Measurements from ENCODE around the gene CDYL.

The CDYL gene

DNA sequence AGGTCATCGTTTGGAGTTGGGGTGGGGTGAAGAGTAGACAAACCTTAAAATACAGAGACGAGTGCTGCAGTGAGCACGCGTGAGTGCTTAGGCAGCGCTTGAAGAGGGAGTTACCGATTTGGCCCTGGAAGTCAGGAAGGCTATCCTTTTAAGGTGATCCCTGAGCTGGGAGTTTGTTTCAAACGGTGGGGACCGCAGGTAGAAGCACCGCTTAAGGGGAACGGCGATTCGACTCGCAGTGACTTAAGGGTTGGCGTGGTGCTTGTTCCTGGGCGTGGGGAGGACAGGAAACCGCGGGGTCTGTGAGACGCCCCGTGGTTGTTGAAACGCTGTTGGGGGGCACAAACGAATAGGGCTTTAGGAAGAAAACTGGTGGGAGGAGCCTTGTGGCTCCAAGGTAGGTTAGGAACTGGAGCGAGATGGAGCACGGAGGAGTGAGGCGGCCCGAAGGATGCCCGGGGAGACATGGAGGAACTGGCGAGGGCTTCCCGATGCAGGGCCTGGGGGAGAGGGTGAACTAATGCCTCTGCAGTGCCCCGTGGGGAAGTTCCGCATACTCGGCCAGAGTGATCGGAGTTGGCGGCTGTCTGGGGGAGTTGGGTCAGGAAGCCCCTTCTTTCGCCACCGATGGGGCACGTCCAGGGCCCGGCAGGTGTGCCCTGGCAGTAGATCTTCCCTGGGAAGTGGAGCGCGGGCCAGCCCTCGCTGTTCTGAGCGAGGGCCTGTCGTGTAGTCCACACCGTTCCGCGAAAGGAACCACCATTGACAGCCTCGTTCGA, 1.3 kb upstream of the CDYL start:
- TF ChIP-seq, protein P1, sequence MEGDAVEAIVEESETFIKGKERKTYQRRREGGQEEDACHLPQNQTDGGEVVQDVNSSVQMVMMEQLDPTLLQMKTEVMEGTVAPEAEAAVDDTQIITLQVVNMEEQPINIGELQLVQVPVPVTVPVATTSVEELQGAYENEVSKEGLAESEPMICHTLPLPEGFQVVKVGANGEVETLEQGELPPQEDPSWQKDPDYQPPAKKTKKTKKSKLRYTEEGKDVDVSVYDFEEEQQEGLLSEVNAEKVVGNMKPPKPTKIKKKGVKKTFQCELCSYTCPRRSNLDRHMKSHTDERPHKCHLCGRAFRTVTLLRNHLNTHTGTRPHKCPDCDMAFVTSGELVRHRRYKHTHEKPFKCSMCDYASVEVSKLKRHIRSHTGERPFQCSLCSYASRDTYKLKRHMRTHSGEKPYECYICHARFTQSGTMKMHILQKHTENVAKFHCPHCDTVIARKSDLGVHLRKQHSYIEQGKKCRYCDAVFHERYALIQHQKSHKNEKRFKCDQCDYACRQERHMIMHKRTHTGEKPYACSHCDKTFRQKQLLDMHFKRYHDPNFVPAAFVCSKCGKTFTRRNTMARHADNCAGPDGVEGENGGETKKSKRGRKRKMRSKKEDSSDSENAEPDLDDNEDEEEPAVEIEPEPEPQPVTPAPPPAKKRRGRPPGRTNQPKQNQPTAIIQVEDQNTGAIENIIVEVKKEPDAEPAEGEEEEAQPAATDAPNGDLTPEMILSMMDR (IDR thresholded peaks at IDR 0.05; ENCODE audit: insufficient read depth, low read length, poor library complexity, severe bottlenecking), result no peak
- TF ChIP-seq EZH2phosphoT487 (conservative IDR thresholded peaks at IDR 0.05; ENCODE audit: low read length), result no peak
- Histone ChIP-seq H3K9me2 (replicated peaks; ENCODE audit: insufficient read depth, low read length) (no peaks in the 10 kb centered on the region), H3K9me3 (ENCODE audit: insufficient read depth, low read length) (peaks cover 9% of the 10 kb centered on the region; the same call in 1 of the 2 replicates), H3K9ac (ENCODE audit: low read length) (no peak overlapping the region), H3K27ac (ENCODE audit: low read depth, low read length) (no peak overlapping the region), H3K4me2 (ENCODE audit: low read depth, low read length, poor library complexity, severe bottlenecking) (peak overlapping the region; percentile 32), H2AFZ (ENCODE audit: low read depth, low read length, severe bottlenecking) (no peak overlapping the region), H3K36me3 (ENCODE audit: low read length) (peaks cover 9% of the 10 kb centered on the region; the same call in 1 of the 2 replicates), H4K20me1 (ENCODE audit: low read depth, low read length) (peaks cover 27% of the 10 kb centered on the region), H3F3A (ENCODE audit: insufficient read depth) (peaks cover 9% of the 10 kb centered on the region), H3K79me2 (ENCODE audit: insufficient read depth, low read length) (peaks cover 26% of the 10 kb centered on the region), H3K4me3 (ENCODE audit: insufficient read depth, low read length, poor library complexity, severe bottlenecking) (no peak overlapping the region), H3K27me3 (ENCODE audit: low read length) (peaks cover 5% of the 10 kb centered on the region; the same call in 1 of the 2 replicates)

DNA sequence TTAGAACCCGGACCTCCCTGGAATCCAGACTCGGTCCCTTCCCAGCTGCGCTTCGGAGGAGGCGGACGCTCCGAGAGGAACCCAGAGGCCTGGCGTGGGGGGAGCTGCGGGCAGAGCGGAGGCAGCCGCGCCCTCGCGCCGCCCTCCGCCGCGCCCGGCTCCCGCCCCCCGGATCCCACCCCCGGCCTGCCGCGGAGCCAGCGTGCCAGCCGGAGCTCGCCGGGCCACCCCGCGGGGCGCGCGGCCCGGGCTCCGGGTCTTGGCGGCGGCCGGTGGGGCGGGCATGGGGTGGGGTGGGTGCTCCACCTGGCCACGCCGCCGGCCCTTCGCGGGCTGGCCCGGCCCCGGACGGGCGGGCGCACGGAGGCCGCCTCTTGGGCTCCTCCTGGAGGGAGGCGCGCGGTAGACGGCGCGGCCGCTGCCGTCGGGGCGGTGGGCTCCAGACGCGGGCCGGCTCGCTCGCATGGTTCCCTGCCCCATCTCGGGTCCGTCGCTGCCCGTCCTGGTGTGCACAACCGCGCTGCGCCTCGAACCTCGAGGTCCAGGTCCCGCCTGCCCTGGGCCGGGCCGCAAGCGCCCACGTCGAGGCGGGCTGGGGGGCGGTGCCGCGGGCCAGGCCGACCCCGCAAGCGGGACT, 592 bp upstream of the CDYL start:
- Histone ChIP-seq H3K9me2 (replicated peaks; ENCODE audit: insufficient read depth, low read length) (no peaks in the 10 kb centered on the region), H3K36me3 (ENCODE audit: low read length) (peaks cover 9% of the 10 kb centered on the region; the same call in 1 of the 2 replicates), H3K9me3 (ENCODE audit: insufficient read depth, low read length) (peaks cover 9% of the 10 kb centered on the region; the same call in 1 of the 2 replicates), H4K20me1 (ENCODE audit: low read depth, low read length) (peaks cover 30% of the 10 kb centered on the region), H3K4me3 (ENCODE audit: insufficient read depth, low read length, poor library complexity, severe bottlenecking) (peak overlapping the region; percentile 38), H3K4me2 (ENCODE audit: low read depth, low read length, poor library complexity, severe bottlenecking) (peak overlapping the region; percentile 43), H3K79me2 (ENCODE audit: insufficient read depth, low read length) (peaks cover 30% of the 10 kb centered on the region), H2AFZ (ENCODE audit: low read depth, low read length, severe bottlenecking) (no peak overlapping the region), H3K27ac (ENCODE audit: low read depth, low read length) (no peak overlapping the region), H3K9ac (ENCODE audit: low read length) (no peak overlapping the region), H3F3A (ENCODE audit: insufficient read depth) (peaks cover 9% of the 10 kb centered on the region), H3K27me3 (ENCODE audit: low read length) (peaks cover 5% of the 10 kb centered on the region; the same call in 1 of the 2 replicates)
- TF ChIP-seq, protein P1 (IDR thresholded peaks at IDR 0.05; ENCODE audit: insufficient read depth, low read length, poor library complexity, severe bottlenecking), result no peak
- TF ChIP-seq EZH2phosphoT487 (conservative IDR thresholded peaks at IDR 0.05; ENCODE audit: low read length), result no peak

DNA sequence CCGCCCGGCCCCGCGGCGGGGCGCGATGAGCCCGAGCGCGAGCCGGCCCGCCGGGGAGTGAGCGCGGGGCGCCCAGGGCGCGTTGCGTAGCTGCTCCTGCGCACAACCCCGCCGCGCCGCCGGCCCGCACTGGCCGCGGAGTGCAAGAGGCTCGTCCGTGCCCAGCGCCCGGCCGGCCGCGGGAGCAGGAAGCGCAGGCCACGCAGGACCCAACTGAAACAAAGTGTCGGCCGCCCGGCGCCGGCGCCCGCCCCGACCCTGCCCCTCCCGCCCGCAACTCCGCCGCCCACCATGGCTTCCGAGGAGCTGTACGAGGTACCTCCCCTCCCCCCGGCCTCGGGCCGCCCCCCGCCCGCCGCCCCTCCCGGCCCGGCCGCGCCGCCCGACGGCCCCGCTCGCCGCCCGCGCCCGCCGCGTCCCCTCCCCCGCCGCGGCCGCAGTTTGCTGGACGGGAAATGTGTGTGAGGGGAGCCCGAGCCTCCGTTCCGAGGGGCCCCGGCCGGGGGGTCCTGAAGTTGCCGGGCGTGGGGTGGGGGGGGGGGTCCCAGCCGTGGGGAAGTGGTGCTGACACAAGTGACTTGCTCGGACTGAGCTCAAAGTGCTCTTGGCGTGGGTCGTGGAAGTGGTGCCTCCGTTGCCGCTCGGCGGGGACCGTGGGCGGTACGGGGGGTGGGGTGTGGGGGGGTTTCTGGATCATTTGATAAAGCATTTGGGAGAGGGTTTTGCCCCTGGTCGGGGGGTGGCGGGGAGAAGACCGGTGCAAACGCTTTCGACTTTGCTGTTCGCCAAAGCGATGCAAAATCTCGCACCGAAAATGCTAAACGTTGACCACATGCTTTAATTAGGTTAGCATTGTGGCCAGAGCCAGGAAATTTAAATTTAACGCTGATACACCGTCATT, 539 bp downstream of the CDYL start:
- peaks cover 42% of the 10 kb centered on the region for H4K20me1 ChIP-seq (ENCODE audit: low read depth, low read length)
- peak overlapping the region; percentile 70 for H3K4me2 ChIP-seq (ENCODE audit: low read depth, low read length, poor library complexity, severe bottlenecking)
- H3F3A ChIP-seq (ENCODE audit: insufficient read depth), result peaks cover 9% of the 10 kb centered on the region
- no peak overlapping the region for H2AFZ ChIP-seq (ENCODE audit: low read depth, low read length, severe bottlenecking)
- peaks cover 42% of the 10 kb centered on the region for H3K79me2 ChIP-seq (ENCODE audit: insufficient read depth, low read length)
- H3K27ac ChIP-seq (ENCODE audit: low read depth, low read length), result no peak overlapping the region
- H3K27me3 ChIP-seq (ENCODE audit: low read length), result peaks cover 5% of the 10 kb centered on the region; the same call in 1 of the 2 replicates
- H3K9me2 ChIP-seq (replicated peaks; ENCODE audit: insufficient read depth, low read length), result no peaks in the 10 kb centered on the region
- peak overlapping the region; percentile 47 for H3K9ac ChIP-seq (ENCODE audit: low read length)
- H3K36me3 ChIP-seq (ENCODE audit: low read length), result peaks cover 9% of the 10 kb centered on the region; the same call in 1 of the 2 replicates
- peaks cover 9% of the 10 kb centered on the region; the same call in 1 of the 2 replicates for H3K9me3 ChIP-seq (ENCODE audit: insufficient read depth, low read length)
- TF ChIP-seq, protein P1 (IDR thresholded peaks at IDR 0.05; ENCODE audit: insufficient read depth, low read length, poor library complexity, severe bottlenecking), result no peak
- no peak for TF ChIP-seq EZH2phosphoT487 (conservative IDR thresholded peaks at IDR 0.05; ENCODE audit: low read length)
- peak overlapping the region; percentile 60 for H3K4me3 ChIP-seq (ENCODE audit: insufficient read depth, low read length, poor library complexity, severe bottlenecking)

All from SU-DHL-6 (cell line).